Inflammatory macrophage (primary cell): ENCODE measurements around the gene R3HDM1.

ENCODE experiments used
- DNase-seq, 2 donors: peaks; one replicate each; pipeline ENCODE4 v3.0.0-alpha.2; 2020 to 2022

Gene R3HDM1

DNA sequence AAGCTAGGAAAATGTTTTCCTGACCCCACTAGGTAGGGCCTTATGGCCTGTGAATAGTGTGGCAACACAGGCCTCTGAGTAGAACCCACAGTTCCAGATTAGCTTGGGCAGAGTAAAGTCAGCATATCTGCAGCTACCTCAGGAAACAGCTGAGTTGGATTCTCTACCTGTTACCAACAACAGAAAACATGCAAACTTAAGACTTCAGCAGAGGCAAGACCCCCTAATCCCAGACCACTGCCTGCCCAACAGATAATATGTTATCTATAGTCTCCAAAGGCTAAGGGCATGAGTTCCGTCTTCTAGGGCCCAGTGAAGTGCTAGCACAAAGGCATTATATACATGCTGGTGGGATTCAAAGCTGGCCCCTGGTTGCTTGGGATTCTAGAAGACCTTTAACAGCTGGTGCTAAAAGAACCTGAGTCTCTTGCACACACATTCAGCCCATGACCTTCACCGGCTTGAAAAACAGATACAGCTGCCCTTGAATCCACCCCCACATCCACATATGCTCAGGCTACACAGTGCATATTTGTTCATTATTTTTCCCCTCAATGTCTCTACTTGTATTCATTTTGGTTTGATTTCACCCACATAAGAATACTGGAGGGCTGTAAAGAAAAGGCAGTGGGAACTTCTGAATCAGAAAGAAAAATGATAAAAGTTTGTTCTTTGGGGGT, 196.9 kb downstream of the R3HDM1 start:
- no peak for DNase-seq

DNA sequence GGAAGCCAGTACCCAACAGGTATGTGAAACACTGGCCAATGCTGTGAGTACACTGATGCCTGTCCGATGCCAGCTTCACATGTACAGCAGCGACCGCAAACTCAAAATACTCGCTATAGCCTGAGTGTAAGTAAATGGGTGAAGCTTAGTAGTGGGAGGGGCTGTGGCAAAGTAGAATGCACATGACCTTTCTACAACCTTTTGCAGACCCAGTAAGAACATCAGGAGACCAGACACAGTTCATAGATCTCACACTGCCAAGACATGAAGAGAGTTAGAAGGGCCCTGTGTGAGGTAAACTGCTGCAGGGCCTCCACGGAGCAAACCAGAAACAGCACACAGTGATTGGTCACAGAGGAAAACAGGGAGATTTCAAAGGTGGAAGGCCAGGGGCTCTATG, 201.3 kb downstream of the R3HDM1 start:
- no peak for DNase-seq

DNA sequence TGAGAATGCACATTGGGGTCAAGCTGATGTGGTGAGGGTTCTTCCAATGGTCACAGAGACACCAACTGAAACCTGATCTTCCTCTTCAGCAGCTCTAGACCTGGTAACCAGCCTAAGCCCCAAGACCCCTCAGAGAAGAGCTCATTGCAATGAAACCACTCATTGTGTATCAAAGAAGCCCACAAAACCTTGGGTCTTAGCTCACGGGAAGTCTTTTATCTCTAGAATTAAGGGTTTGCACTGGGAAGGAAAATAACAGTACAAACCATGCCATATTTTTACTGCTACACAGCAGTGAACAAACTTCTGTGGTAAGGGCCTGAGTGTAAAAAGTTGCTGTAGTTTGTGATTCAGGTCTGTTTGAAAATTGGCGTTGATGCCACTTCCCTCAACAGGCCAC, 201.8 kb downstream of the R3HDM1 start:
- no peak for DNase-seq

DNA sequence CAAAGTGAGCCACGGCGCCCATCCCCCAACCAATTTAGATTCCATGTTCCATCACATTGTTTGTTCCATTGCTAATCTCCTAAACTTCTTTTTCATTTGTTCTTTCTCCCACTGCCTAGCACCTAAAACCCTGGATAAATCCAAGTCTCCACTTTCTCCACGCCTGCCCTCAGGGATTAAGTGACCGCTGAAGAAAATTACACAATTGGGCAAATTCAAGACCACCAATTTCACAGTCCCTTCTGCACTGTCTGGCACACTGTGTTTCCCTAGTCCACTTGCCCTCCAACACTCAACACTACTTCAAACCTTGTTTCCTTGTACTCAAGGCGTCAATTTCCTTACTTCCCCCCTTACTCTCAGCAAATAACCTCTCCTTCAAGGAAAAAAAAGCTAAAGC, 205.3 kb downstream of the R3HDM1 start:
- DNase-seq = no peak

- DNase-seq = no peak
Measured at GRCh38 chr2:135740206-135740605, 208.9 kb downstream of the R3HDM1 start.

- no peak for DNase-seq
Measured at GRCh38 chr2:135741043-135741394, 209.7 kb downstream of the R3HDM1 start.

GRCh38 chr2:135741395-135742324, 210.4 kb downstream of the R3HDM1 start, which contains the start of gene UBXN4:
Gene UBXN4, plus strand, starts transcription at chr2:135741855. Its CDS starts 75 bp downstream, at chr2:135741930.
- peak; percentile 99 for DNase-seq

GRCh38 chr2:135742325-135742757, 211.1 kb downstream of the R3HDM1 start:
- peak; percentile 43 to 49 for DNase-seq

DNA sequence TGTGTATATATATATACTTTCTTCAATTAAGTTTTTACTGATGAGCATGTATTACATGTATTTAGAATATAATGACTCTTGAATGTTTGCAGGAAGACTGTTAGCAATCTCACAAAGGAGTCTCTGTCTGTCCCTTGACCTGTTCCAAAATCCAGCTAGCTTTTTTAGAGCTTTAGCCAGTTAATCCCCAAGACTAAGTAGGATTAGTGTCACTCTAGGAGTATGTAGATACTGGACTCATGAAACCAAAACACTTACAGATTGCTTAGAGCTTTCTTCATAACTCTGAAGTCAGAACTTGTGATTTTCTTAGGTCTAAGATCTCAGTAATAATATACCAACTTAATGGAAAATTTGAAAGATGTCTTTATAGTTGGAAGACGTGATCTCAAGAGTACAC, 212.6 kb downstream of the R3HDM1 start:
- no peak for DNase-seq

GRCh38 chr2:135744760-135745314, 213.6 kb downstream of the R3HDM1 start:
- peak; percentile 42 to 53 for DNase-seq

GRCh38 chr2:135745545-135745944, 214.3 kb downstream of the R3HDM1 start:
- no peak for DNase-seq

DNA sequence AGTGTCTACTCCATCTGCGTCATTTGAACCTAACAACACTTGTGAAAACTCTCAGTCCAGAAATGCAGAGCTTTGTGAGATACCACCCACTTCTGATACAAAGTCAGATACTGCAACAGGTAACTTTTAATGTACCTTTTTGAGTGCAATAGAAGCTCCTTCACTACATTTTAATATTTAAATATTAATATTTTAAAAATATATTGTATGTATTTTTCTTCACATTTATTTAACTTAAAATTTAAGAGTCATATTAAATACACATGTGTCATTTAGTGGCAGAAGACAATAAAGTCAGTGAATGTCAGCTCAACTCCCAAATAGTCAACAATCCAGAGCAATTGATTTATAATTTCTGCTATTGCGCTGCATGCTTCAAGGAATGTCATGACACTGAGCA, 224.3 kb downstream of the R3HDM1 start:
- no peak for DNase-seq

- no peak for DNase-seq
Measured at GRCh38 chr2:135756692-135757091, 225.4 kb downstream of the R3HDM1 start.

- no peak for DNase-seq
Measured at GRCh38 chr2:135762022-135762421, 230.7 kb downstream of the R3HDM1 start.

- no peak for DNase-seq
Measured at GRCh38 chr2:135762530-135762929, 231.2 kb downstream of the R3HDM1 start.

GRCh38 chr2:135768863-135769262, 237.6 kb downstream of the R3HDM1 start:
- no peak for DNase-seq

GRCh38 chr2:135773319-135773718, 242.0 kb downstream of the R3HDM1 start:
- no peak for DNase-seq

GRCh38 chr2:135773917-135774316, 242.6 kb downstream of the R3HDM1 start:
- peak in 1 of 2 donors; percentile 46 for DNase-seq
